SHP77 (cell line): Measurements from ENCODE around the gene RAB27B.
"Not testable (repeated sequence)": the region's sequence is repeated elsewhere in the genome, so short reads cannot be mapped to it uniquely, and the experiment has no call there.

Source experiments
- DNase-seq, 2 experiments: peaks; one replicate each; lab custom pipeline; 2025; lab: John Stamatoyannopoulos, UW

RAB27B gene, protein sequence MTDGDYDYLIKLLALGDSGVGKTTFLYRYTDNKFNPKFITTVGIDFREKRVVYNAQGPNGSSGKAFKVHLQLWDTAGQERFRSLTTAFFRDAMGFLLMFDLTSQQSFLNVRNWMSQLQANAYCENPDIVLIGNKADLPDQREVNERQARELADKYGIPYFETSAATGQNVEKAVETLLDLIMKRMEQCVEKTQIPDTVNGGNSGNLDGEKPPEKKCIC

DNA sequence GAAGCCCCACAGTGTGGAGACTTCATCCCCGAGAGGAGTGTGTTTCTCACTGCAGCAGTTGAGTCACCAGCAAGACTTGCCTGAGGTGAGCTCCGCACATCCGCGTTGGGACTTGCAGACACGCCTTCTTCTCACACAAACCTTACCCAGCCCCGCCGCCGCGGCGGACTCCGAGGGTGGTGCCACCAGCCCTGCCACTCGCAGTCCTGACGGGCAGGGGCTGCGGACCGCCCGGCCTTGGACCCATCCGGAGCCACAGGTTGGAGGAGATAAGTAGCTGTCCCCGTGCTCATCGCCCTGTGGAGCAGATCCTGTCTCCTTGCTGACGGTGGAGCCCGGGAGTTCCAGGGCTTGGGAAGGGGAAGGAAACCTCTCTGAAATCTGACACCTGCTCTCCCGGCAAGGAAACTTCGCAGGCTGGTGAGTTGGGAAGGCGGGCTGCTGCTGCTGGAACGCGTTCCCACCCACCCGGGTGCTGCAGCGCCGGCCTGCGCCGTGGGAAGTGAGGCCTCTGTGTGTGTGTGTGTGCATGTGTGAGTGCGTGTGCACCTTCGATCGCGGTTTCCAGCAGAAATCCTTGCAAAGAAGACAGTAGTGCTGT is at the start of gene RAB27B:
Gene RAB27B, plus strand, starts transcription at position 197 of the 601 bp plus-strand sequence. CDS start 49,109 bp downstream, outside the sequence.
- no peak for DNase-seq

DNA sequence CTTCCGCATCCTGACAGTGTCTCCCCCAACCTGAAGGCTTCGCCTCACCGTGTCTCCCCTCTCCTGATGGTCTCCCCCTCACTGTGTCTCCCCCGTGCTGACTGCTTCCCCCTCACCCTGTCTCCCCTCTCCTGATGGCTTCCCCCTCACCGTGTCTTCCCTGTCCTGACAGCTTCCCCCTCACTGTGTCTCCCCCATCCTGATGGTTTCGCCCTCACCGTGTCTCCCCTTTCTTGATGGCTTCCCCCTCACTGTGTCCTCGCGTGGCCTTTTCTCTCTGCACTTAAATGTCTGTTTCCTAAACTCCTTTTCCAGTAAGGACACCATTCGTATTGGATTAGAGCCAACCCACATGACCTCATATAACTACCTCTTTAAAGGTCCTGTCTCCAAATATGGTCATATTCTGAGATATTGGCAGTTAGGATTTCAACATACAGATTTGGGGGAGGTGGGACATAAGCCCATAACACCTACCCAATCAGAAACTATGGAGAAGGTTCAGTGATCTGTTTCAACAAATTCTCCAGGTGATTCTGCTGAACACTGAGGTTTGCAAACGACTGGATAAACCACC is 47.9 kb upstream of the RAB27B start:
- DNase-seq = no peak

DNA sequence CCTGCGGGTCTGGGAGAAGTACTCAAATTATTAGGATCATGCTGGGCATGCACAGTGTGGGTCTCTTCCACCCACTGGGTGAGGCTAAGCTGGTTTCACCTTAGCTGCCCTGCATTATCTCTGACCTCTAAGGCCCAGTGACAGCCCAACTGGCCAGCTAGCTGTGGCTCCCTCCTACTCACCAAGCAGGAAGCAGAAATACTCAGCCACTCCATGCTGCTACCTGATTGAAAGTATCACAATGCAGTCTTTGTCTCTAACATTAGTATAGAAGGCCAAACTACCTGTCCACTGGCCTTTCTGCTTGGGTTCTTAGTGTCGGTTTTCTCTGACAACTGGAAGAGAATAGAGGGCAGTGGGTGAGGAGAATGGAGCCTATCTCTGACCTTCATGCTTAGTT is 47.3 kb upstream of the RAB27B start:
- DNase-seq = no peak

DNA sequence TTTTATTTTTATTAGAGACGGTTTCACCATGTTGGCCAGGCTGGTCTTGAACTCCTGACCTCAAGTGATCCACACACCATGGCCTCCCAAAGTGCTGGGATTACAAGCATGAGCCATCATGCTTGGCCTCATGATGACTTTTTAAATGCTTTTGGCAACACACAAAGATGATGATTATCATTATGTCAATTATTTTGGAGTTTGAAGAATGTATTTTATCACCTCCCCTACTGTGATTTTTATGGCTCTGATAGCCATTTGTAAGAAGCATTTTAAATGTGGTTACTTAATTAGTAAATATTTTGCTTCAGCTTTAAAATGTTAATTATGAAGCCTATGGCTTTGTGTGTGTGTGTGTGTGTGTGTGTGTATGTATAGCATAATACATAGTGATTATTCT is 45.1 kb upstream of the RAB27B start:
- DNase-seq = no peak

DNA sequence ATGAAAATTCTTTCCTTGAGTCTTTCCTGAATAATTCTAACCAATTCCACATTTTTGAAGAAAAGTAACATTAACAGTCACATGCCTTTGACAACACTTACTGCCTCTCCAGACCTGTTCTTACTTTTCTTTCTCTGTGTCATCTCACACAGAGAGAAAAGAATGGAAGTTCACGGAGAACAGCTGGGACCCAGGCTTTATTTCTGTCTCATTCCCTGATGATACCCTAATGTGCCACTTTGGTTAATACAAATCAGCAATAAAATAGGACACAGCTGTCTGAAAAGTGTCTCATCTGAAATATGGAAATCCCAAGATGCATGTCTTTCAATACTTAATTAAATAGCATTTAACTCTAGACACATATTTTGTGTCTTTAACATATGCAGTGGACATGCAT is 42.1 kb upstream of the RAB27B start:
- DNase-seq = no peak

DNA sequence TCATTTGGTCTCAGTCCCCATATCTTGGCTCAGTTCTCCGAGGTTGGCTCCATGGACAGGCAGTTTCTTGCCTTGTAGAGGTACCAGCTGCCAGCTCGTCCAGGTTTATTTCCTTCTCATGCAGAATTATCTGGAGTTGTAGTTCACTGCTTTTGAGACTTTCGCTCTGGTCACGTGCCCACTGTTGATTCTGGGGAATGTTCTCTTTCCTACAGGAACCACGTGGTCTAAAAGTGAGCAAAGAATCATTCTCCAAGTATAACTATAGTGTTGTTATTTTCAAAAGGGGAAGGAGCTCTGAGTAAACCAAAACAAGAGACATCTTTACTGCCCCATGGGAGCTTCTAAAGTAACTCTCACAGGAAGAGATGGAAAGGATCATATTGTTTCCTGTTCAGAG is 41.2 kb upstream of the RAB27B start:
- no peak for DNase-seq

DNA sequence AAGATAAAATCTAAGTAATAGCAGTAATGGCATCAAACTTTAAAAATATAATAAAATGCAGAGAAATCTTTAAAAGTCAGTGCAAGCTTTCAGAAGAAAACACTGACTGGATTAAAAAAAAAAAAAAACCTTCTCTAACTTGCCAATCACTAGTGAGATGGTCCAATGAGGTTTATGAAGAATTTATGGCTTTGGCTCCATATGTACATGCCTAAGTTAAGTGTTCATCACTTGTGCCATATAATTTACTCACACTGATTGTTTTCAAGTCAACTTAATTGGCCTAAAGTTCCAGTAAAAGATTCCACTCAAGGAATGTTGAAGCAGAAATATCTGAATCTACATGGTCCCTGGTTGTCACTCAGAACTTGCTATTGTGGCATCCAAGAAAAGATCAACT is 40.7 kb upstream of the RAB27B start:
- no peak for DNase-seq

DNA sequence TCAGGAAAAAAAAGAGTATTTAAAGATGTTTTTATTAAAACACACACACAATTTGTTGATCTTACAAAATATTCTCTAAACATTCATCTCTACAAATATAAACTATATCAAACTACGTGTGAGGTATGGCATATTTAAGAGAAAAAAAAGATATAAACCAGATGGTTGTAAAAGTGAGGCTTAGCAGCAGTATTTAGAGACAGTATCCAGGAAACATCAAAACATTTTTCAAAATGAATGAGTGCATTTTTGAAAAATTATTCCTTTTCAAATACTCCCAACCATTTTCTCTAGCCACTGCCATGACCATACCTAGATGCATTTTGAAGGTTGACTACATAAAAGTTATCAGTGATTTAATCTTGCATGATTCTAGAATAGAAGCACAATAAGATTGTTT is 38.2 kb upstream of the RAB27B start:
- DNase-seq = no peak

DNA sequence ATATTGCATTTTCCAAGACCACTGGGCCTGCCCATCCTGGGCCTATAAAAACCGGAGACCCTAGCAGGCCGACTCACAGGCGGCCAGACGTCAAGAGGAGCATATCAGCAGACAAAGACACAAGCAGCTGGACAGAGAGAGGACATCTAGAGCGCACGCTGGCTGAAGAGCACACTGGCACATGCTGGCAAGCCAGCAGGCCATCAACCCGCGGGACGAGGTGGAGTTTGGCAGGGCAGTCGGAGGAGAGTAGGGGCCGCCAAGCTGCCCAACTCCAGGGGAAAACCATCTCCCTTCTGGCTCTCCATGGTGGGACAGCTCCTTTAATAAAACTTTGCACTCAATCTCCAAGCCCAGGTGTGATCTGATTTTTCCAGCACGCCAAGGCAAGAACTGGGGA is 36.6 kb upstream of the RAB27B start:
- no peak for DNase-seq

DNA sequence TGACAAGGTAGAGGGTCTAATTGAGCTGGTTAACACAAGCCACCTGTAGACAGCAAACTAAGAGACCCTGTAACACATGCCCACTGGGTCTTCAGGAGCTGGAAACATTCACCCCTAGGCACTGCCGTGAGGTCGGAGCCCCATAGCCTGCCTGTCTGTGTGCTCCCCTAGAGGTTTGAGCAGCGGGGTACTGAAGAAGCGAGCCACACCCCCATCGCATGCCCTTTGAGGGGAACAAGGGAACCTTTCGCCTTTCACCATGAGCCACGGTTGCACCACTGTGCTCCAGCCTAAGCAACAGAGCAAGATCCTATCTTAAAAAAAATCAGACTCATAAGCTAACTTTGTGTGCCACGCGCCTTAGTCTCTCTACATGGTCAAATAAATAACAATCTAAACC is 36.2 kb upstream of the RAB27B start:
- no peak for DNase-seq

DNA sequence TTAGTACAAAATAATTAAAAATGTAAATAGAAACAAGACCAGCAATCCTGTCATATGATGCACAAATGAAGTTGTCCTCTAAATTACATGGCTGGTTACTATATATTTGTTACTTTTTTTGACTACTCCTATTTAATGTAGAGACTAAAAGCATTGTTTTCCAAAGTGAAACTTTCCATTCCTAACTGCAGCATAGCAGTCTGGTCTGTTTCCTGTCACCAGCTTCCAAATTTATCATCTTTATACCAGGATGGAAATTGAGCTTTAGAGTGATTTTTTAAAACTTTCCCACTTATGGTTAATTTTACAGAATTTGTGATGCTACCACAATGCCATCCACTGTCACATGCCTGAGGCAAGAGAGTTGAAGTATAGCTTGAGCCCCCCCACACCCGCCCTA is 33.5 kb upstream of the RAB27B start:
- DNase-seq = no peak

DNA sequence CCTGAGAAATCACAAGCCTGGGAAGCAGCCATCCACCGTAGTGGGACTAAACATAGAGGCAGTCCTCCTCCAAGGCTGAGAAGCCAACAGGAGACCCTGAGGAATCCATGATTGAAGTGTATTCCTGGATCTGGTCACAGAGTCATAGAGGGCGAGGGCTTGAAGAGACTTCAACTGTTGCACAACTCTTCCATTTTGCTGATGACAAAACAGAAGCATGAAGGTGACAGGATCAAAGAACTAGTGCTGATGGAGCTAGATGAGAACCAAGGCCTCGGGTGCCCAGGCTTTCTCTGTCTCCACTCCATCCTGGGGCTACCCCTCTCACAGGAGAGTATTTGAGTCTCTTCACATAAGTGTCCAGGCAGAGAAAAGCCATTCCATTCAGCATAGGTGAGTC is 30.1 kb upstream of the RAB27B start:
- no peak for DNase-seq

DNA sequence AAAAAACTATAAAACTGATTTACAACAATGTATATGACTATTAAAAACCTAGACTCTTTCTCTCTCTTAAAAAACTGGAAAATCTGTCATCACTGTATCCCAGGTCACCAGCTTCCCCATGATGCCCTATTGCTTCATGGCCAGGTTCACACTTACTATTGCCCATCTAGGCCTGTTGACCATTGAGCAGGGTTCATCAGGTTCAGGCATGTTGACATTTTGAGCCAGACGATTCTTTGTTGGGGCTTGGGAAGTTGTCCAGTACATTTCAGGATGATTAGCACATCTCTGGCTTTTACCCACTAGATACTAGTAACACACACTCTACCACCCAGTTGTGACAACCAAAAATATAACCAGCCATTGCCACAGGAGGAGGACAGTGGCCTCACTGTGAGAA is 26.9 kb upstream of the RAB27B start:
- DNase-seq = no peak

DNA sequence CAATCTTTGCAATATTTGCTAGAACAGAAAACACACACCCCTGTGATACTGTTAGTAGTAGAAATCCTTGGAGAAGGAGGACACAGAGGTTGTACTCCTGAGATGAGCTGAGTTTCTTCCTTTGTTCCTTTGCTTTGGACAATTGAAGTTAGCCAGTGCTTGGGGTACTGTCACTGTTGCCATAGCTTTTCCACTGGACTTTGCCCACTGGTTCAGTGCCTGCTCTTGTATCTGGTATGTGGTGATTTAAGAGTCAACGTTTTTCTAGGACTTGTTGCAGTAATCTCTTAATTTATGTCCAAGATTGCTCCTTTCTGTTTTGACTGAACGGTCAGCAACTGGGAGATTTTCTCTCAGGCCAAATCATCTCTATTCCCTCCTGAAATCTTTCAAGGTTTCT is 26.1 kb upstream of the RAB27B start:
- DNase-seq = no peak

DNA sequence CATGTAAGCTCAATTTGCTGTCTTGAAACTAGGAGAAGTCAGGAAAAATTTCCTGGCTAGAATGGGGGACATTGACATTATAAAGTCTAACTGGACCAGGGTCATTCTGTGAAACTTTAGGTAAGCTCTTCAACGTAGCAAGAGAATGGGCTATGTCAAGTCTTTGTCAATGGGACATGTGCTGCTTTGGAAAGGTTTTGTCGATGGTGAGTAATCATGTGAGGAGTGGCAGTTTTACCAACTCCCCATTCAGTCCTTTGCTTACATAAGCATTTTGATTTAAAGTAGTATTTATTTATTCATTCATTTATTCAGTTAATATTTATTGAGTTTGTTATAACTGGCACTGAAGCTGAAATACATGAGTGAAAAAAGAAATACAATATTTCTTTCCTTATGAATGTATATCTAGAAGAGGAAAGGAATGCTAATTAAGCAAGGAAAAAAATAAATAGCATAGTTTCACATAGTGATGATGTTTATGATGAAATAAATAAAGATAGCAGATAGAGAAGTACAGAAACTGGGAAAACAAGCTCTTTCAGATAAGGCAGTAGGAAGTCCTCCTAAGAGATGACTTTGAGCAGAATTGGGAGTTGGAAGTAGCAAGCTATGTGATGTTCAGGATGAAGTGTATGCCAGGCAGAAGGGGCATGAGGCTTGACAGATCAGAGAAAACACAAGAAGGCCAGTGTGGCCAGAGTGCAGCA is 25.4 kb upstream of the RAB27B start:
- DNase-seq = no peak

DNA sequence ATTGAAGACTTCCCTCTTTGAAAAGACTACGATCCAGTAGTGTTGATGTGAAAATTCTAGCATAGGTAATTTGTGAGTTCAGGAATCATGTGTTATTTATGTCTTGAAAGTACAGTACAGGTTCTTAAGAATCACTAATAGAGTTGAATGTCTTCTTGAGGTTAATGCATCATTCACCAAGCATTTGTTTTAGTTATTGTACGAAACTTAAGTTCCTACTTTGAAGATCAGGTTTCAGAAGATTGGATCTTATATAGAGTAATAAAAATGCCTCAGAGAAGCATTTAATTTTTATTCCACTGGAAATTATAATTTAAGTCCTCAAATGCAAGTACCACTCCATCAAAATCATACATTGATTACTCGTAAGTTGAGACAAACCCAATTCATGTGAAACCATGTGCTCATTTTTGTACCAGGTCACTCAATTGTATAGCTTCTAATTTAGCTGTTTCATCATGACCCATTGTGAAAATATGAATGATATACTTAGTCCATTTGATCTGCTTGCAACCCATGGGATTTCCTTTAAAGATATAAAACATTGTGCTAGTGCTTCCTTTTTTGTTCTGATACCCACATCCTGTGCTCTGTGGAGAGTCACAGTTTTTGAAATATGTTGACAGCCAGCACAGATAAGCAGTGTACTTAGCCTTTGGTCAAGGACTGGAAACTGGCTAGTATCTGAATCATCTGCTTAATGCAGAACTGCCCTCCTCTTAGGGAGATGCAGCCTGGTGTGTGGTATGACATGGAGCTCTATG is 22.5 kb upstream of the RAB27B start:
- no peak for DNase-seq

DNA sequence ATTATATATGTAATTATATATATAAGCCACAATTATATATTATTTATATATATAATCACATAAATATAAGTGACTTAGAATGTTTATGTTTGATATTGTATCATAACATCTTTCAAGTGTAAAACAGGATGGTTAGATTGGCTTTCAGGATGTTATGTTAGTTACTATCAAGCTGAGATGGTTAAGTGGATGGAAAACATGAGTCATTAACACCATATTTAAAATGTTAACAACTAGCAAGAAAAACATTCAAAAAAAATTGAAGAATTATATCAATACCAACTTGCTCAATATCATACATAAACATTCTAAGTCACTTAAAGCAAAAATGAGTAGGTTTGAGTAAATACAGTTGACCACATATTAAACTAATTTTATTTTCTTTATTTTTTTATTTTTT is 21.8 kb upstream of the RAB27B start:
- DNase-seq = no peak

DNA sequence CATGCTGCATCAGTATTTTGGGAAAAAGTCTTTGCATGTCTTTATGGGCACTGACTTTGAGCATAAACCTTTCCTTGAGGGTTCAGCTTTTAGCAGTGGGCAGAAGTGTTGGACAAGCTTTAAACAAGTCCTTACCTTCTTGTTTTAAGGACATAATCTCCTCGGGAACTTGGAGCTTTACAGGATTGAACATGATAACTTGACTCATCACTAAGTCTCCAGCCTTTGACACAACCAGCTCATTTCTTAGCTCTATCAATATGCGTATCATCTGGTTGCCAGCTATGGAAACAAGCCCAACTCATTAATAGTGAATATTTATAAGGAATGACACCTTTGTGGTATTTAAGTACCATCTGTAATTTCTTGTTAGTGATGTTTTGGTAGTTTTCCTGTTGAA is 21.0 kb upstream of the RAB27B start:
- DNase-seq = no peak

DNA sequence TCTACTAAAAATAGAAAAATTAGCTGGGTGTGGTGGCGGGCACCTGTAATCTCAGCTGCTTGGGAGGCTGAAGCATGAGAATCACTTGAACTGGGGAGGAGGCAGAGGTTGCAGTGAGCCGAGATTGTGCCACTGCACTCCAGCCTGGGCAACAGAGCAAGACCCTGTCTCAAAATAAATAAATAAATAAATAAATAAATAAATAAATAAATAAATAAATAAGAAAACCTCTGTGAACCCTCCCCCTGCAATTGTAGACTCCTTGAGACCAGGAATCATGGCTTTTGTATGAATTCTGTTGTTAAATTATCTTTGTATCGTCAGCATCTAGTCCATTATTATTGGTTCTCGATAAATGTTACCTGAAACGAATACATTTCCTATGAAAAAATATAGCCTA is 17.6 kb upstream of the RAB27B start:
- not testable (repeated sequence) for DNase-seq

DNA sequence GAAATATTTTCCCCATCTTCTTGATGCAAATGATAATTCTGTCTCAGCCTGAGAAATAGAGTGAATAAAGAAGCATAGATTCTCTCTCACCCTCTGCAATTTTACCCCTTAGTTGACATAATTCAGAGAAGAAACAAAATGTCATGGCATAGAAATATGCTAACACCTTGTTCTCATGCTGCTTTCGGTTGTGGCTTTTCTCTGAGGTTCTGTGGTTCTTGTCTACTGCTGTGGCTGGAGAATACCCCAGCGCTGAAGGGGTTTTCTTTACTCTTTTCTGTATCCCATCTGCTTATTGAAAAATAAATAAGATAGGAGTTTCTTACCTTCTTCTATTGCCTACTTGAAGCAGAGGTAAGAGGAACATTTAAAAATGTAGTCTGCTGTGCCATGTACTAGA is 15.4 kb upstream of the RAB27B start:
- DNase-seq = no peak

DNA sequence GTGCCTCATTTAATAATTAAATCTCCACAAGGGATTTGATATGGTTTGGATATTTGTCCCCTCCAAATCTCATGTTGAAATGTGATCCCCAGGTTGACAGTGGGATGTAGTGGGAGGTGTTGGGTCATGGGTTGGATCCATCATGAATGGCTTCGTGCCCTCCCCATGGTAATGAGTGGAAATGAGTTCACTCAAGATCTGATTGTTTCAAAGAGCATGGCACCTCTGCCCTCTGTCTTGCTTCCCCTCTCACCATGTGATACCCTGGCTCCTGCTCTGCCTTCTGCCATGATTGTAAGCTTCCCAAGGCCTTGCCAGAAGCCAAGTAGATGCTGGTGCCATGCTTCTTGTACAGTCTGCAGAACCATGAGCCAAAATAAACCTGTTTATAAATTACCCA is 15.0 kb upstream of the RAB27B start:
- no peak for DNase-seq

DNA sequence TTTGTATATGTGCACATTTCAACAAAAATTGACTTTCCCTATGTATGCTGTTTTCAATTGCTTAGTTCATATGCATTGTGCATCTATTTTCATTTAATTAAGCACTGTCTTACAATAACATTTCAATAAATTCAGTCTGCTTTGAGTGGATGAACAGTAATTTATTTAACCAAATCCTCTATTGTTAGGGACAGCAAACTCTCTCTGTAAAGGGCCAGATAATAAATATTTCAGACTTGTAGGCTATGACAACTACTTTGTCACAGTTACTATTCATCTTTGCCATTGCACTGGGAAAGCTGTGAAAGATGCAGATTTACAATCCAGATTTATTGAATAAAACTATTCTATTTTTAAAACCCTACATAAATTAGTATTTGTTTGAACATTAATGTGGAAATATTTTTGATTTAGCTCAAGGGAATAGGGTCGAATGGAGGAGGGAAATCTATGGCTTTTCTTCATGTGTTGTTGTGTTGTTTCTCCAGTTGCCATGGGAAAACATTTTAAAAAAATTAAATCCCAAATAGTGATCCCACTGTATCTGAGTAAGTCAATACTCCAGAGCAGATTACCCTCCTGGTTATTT is 14.2 kb upstream of the RAB27B start:
- no peak for DNase-seq
